GM23248 (cell line): ENCODE data around the gene NCOA3. TPM values are rescaled to one million over a fixed set of nuclear protein-coding genes. Genes with fewer than 3 reads are reported as not detected.

ENCODE experiments used
- DNase-seq: peaks from one replicate; pipeline ENCODE4 v3.0.0-alpha.2; 2015
- H2AFZ ChIP-seq: fragments of 200-600 bp; sonication (generic); 2 replicates; pipeline ENCODE4 v1.6.1; 2016; ENCODE audit warnings: antibody characterized with exemption
- H3F3A ChIP-seq: fragments of 200-600 bp; sonication (generic); 2 replicates; pipeline ENCODE4 v1.6.1; 2016; ENCODE audit warnings: mild to moderate bottlenecking, antibody characterized with exemption, mixed run types; ENCODE audit not compliant: insufficient read depth
- H3K27ac ChIP-seq: fragments of 200-600 bp; sonication (generic); 2 replicates; pipeline ENCODE4 v1.5.1; 2016; ENCODE audit warnings: mild to moderate bottlenecking
- H3K27me3 ChIP-seq: fragments of 200-600 bp; sonication (generic); replicated peaks from 2 replicates; pipeline ENCODE4 v1.6.1; 2016; ENCODE audit warnings: mild to moderate bottlenecking; ENCODE audit not compliant: insufficient read depth
- H3K36me3 ChIP-seq: fragments of 200-600 bp; sonication (generic); 2 replicates; pipeline ENCODE4 v1.6.1; 2016; ENCODE audit warnings: low read depth, mild to moderate bottlenecking
- H3K4me1 ChIP-seq: fragments of 200-600 bp; sonication (generic); 2 replicates; pipeline ENCODE4 v1.6.1; 2016; ENCODE audit warnings: mild to moderate bottlenecking; ENCODE audit not compliant: insufficient read depth
- H3K4me2 ChIP-seq: fragments of 200-600 bp; sonication (generic); one replicate; pipeline ENCODE4 v1.6.1; 2016; ENCODE audit warnings: mild to moderate bottlenecking; ENCODE audit not compliant: unreplicated experiment
- H3K4me3 ChIP-seq: fragments of 200-600 bp; sonication (generic); 2 replicates; pipeline ENCODE4 v1.5.1; 2016; ENCODE audit warnings: mild to moderate bottlenecking
- H3K79me2 ChIP-seq: fragments of 200-600 bp; sonication (generic); 2 replicates; pipeline ENCODE4 v1.6.1; 2016; ENCODE audit warnings: mild to moderate bottlenecking; ENCODE audit not compliant: insufficient read depth
- H3K9ac ChIP-seq: fragments of 200-600 bp; sonication (generic); 2 replicates; pipeline ENCODE4 v1.6.1; 2016; ENCODE audit warnings: mild to moderate bottlenecking
- H3K9me2 ChIP-seq: fragments of 200-600 bp; sonication (generic); 2 replicates; pipeline ENCODE4 v1.6.1; 2016; ENCODE audit warnings: mixed run types, mild to moderate bottlenecking, moderate library complexity; ENCODE audit not compliant: insufficient read depth
- H3K9me3 ChIP-seq: fragments of 200-600 bp; sonication (generic); one replicate; pipeline ENCODE4 v1.6.1; 2017; ENCODE audit warnings: low read depth
- H4K20me1 ChIP-seq: fragments of 200-600 bp; sonication (generic); 2 replicates; pipeline ENCODE4 v1.6.0; 2016; ENCODE audit not compliant: insufficient read depth
- EZH2 ChIP-seq: fragments of 200-600 bp; sonication (generic); IDR thresholded peaks from 2 replicates; pipeline ENCODE4 v1.6.1; 2018; ENCODE audit warnings: antibody characterized with exemption, mild to moderate bottlenecking; ENCODE audit not compliant: insufficient read depth, poor library complexity, severe bottlenecking
- EZH2phosphoT487 ChIP-seq: fragments of 200-600 bp; sonication (generic); IDR thresholded peaks from 2 replicates; pipeline ENCODE4 v1.6.1; 2018; ENCODE audit warnings: antibody characterized with exemption, moderate library complexity, mild to moderate bottlenecking, low read depth; ENCODE audit not compliant: insufficient read depth
- WGBS, 2 experiments: methylation state at CpG; one replicate each; pipeline ENCODE4 v1.1.6; 2015 to 2017; ENCODE audit warnings: low lambda C conversion rate in 2 of 2, low coverage in 1 of 2; ENCODE audit errors: missing lambda C conversion rate in 2 of 2; 5-methylcytosine and 5-hydroxymethylcytosine counted together
- in situ Hi-C: fragments of 300-500 bp; cut with MboI; formaldehyde crosslinking; loops from 2 replicates; pipeline ENCODE4 v1.15.0; 2020
- polyA plus RNA-seq: library from polyadenylated mRNA; unstranded; fragments of >200 nt; fragmentation: Nextera tagmentation; extraction: Ambion mirVana; gene quantifications from 2 replicates; pipeline ENCODE4 v1.2.1, GENCODE V29; 2016
- total RNA-seq: library from RNA; depleted of rRNA; stranded (reverse); fragments of >200 nt; shearing (Covaris generic); gene quantifications from 2 replicates; pipeline ENCODE4 v1.2.3, GENCODE V29; 2014

Gene NCOA3
- total and polyA plus RNA-seq, 2 experiments from 2014 or later: 19.5 to 36.6 TPM

DNA sequence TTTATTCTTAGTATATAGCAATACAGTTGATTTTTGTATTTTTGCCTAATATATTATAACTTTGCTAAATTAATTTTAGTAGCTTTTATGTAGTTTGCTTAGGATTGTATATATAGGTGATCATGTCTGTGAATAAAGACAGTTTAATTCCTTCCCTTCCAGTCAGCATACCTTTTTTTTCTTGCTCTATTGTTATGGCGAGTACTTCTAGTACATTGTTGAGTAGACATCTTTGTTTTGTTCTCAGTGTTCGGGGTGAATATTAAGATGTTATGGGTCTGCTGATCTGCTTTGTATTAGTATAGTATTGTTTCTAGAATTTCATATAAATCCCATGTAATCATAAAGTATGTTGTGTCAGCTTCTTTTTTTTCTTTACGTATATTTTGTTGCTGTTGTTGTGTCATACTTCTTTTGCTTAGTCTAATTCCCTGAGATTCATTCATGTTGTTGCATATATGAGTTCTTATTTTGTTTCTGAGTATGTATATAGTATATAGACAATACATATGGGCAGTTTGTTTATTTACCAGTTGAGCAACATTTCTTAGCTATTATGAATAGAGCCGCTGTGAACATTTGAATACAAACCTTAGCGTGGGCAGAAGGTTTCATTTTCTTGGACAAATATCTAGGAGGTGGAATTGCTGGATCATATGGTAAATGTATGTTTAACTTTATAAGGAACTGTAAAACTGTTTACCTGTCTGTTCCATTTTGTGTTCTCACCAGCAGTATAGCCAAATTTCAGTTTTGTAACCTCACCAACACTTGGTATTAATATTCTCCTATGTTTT lies 25.5 kb downstream of the NCOA3 start:
- Histone ChIP-seq H3K4me2 (no peak overlapping the region), H3K9me2 (no peaks in the 10 kb centered on the region), H3K79me2 (peaks cover 85% of the 10 kb centered on the region), H3K27ac (no peak overlapping the region), H3K4me3 (no peak overlapping the region), H3K9me3 (no peaks in the 10 kb centered on the region), H3F3A (peaks cover 19% of the 10 kb centered on the region), H3K4me1 (peaks cover 12% of the 10 kb centered on the region), H3K9ac (no peak overlapping the region), H2AFZ (no peak overlapping the region), H3K36me3 (no peaks in the 10 kb centered on the region), H4K20me1 (no peaks in the 10 kb centered on the region), H3K27me3 (no peaks in the 10 kb centered on the region)
- no peak for DNase-seq
- 97 to 100% methylated on average over 5 of the region's 5 CpGs for WGBS, 2 experiments
- TF ChIP-seq EZH2 (no peak), EZH2phosphoT487 (no peak)
- in situ Hi-C loops: no loop called here

DNA sequence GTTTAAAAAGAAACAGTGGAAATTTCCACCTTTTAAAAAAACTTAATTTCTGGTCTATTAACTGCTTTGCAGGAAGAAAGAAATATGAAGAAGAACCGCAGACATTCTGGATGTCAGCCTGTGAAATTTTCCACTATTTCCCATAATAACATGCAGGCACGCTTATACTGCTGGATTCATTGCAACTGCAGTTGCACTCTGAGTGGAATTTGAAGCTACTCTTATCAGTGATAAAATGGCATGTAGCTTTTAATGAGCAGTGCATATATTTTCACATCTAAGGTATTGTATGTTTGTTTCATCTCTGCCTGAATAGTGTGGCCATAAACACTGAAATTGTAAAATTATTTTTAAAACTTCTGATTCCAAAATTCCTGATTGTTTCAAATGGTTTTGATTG lies 28.2 kb downstream of the NCOA3 start:
- H3K9me3 ChIP-seq: no peaks in the 10 kb centered on the region
- no peaks in the 10 kb centered on the region for H3K27me3 ChIP-seq
- in situ Hi-C loops: no loop called here
- H4K20me1 ChIP-seq: no peaks in the 10 kb centered on the region
- peaks cover 19% of the 10 kb centered on the region for H3F3A ChIP-seq
- no peak overlapping the region for H3K4me3 ChIP-seq
- H3K9ac ChIP-seq: no peak overlapping the region
- H3K4me2 ChIP-seq: peak overlapping the region; percentile 40
- H3K27ac ChIP-seq: no peak overlapping the region
- peak; percentile 52 for DNase-seq
- no peaks in the 10 kb centered on the region for H3K9me2 ChIP-seq
- TF ChIP-seq EZH2phosphoT487: no peak
- TF ChIP-seq EZH2: no peak
- peaks cover 7% of the 10 kb centered on the region for H3K4me1 ChIP-seq
- no peak overlapping the region for H2AFZ ChIP-seq
- no peaks in the 10 kb centered on the region for H3K36me3 ChIP-seq
- H3K79me2 ChIP-seq: peaks cover 85% of the 10 kb centered on the region
- 26 to 28% methylated on average over 2 of the region's 2 CpGs for whole genome bisulfite sequencing, 2 experiments

- peaks cover 7% of the 10 kb centered on the region for H3K4me1 ChIP-seq
- H4K20me1 ChIP-seq: no peaks in the 10 kb centered on the region
- TF ChIP-seq EZH2 (no peak), EZH2phosphoT487 (no peak)
These were observed 29.8 kb downstream of the NCOA3 start for GRCh38 chr20:47531458-47531857.

DNA sequence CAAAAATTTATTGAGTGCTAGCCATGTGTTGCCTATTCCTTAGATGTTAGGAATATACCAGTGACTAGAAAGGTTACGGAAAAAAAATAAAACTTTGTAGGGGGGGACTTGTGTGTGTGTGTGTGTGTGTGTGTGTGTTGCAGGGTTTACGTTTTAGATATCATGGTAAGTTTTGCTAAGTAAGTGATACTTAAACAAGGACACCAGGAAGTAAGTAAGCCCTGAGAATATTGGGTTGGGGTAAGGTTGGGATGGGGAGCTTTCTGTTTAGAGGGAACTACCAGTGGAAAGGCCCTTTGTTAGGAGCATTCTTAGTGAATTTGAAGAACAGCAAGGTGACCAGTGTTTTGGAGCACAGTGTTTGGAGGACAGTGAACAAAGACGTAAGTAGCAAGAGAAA lies 30.3 kb downstream of the NCOA3 start:
- TF ChIP-seq EZH2 (no peak), EZH2phosphoT487 (no peak)
- H3K4me1 ChIP-seq: peaks cover 7% of the 10 kb centered on the region
- no peak overlapping the region for H3K9ac ChIP-seq
- H3K9me3 ChIP-seq: no peaks in the 10 kb centered on the region
- no peak for DNase-seq
- H2AFZ ChIP-seq: no peak overlapping the region
- H3K9me2 ChIP-seq: no peaks in the 10 kb centered on the region
- WGBS, 2 experiments: 91 to 98% methylated on average over 3 of the region's 3 CpGs
- peaks cover 18% of the 10 kb centered on the region for H3F3A ChIP-seq
- no peak overlapping the region for H3K4me2 ChIP-seq
- in situ Hi-C loops: no loop called here
- no peaks in the 10 kb centered on the region for H3K27me3 ChIP-seq
- no peaks in the 10 kb centered on the region for H4K20me1 ChIP-seq
- H3K79me2 ChIP-seq: peaks cover 100% of the 10 kb centered on the region
- no peak overlapping the region for H3K4me3 ChIP-seq
- H3K27ac ChIP-seq: no peak overlapping the region
- no peaks in the 10 kb centered on the region for H3K36me3 ChIP-seq

More at GRCh38 chr20:47531458-47531857, 29.8 kb downstream of the NCOA3 start:
- H3K27me3 ChIP-seq: no peaks in the 10 kb centered on the region
- no peaks in the 10 kb centered on the region for H3K9me3 ChIP-seq
- no peak overlapping the region for H3K4me2 ChIP-seq
- no peak overlapping the region for H3K9ac ChIP-seq
- H3K36me3 ChIP-seq: no peaks in the 10 kb centered on the region
- DNase-seq: no peak
- in situ Hi-C loops: no loop called here
- no peak overlapping the region for H2AFZ ChIP-seq
- WGBS, 2 experiments: 85 to 87% methylated on average over 1 of the region's 1 CpG
- H3K79me2 ChIP-seq: peaks cover 100% of the 10 kb centered on the region
- H3K27ac ChIP-seq: no peak overlapping the region
- H3K4me3 ChIP-seq: no peak overlapping the region
- H3F3A ChIP-seq: peaks cover 19% of the 10 kb centered on the region
- H3K9me2 ChIP-seq: no peaks in the 10 kb centered on the region
